GM10266 (cell line): ENCODE measurements around the gene LRRK1.

Experiments
- DNase-seq: peaks from one replicate; pipeline ENCODE4 v3.0.0; 2012; ENCODE audit errors: extremely low spot score
- CTCF ChIP-seq: IDR thresholded peaks from 2 replicates; pipeline ENCODE4 v1.5.1; 2012; ENCODE audit warnings: mild to moderate bottlenecking, low read depth; ENCODE audit not compliant: control insufficient read depth, insufficient read depth; ENCODE audit errors: missing control alignments

Gene LRRK1

GRCh38 chr15:101001056-101001455 lies 81.9 kb downstream of the LRRK1 start:
- DNase-seq: no peak
- no peak for TF ChIP-seq CTCF

- TF ChIP-seq CTCF: no peak
- DNase-seq: no peak
Measured at GRCh38 chr15:101001796-101002195, 82.6 kb downstream of the LRRK1 start.

GRCh38 chr15:101003081-101003480 lies 83.9 kb downstream of the LRRK1 start:
- no peak for TF ChIP-seq CTCF
- DNase-seq: no peak

- no peak for TF ChIP-seq CTCF
- no peak for DNase-seq
Measured at GRCh38 chr15:101003706-101004105, 84.5 kb downstream of the LRRK1 start.

GRCh38 chr15:101004500-101004899 lies 85.3 kb downstream of the LRRK1 start:
- no peak for TF ChIP-seq CTCF
- no peak for DNase-seq

GRCh38 chr15:101004986-101005747 lies 86.0 kb downstream of the LRRK1 start:
- no peak for DNase-seq
- no peak for TF ChIP-seq CTCF

- TF ChIP-seq CTCF: peak; percentile 84
- DNase-seq: peak; percentile 71
Measured at GRCh38 chr15:101006931-101007691, 88.0 kb downstream of the LRRK1 start.
